ENCODE results near the gene SPOCK1.

Gene SPOCK1

GRCh38 chr5:137216976-137217598, 282.0 kb downstream of the SPOCK1 start:
- no peak for DNase-seq

- DNase-seq = no peak
Observed at GRCh38 chr5:137215780-137216179, 283.3 kb downstream of the SPOCK1 start.

- no peak for DNase-seq
Observed at GRCh38 chr5:137215261-137215660, 283.9 kb downstream of the SPOCK1 start.

GRCh38 chr5:137214446-137215189, 284.5 kb downstream of the SPOCK1 start:
- no peak for DNase-seq

- DNase-seq = no peak
Observed at GRCh38 chr5:137212471-137212870, 286.7 kb downstream of the SPOCK1 start.

GRCh38 chr5:137209232-137209809, 289.8 kb downstream of the SPOCK1 start:
- no peak for DNase-seq

- DNase-seq = no peak
Observed at GRCh38 chr5:137207023-137207760, 291.9 kb downstream of the SPOCK1 start.

- no peak for DNase-seq
Observed at GRCh38 chr5:137206030-137206715, 293.0 kb downstream of the SPOCK1 start.

- DNase-seq = no peak
Observed at GRCh38 chr5:137205231-137206027, 293.7 kb downstream of the SPOCK1 start.

GRCh38 chr5:137203011-137203632, 296.0 kb downstream of the SPOCK1 start:
- DNase-seq = no peak

- DNase-seq = no peak
Observed at GRCh38 chr5:137201876-137202275, 297.2 kb downstream of the SPOCK1 start.

- DNase-seq = no peak
Observed at GRCh38 chr5:137200906-137201700, 298.0 kb downstream of the SPOCK1 start.

GRCh38 chr5:137199966-137200365, 299.2 kb downstream of the SPOCK1 start:
- DNase-seq = no peak

- no peak for DNase-seq
Observed at GRCh38 chr5:137199201-137199600, 299.9 kb downstream of the SPOCK1 start.

GRCh38 chr5:137195483-137195882, 303.6 kb downstream of the SPOCK1 start:
- no peak for DNase-seq

- no peak for DNase-seq
Observed at GRCh38 chr5:137194300-137194699, 304.8 kb downstream of the SPOCK1 start.

- DNase-seq = no peak
Observed at GRCh38 chr5:137192293-137192743, 306.8 kb downstream of the SPOCK1 start.

GRCh38 chr5:137191179-137191578, 307.9 kb downstream of the SPOCK1 start:
- no peak for DNase-seq

- no peak for DNase-seq
Observed at GRCh38 chr5:137190441-137190840, 308.7 kb downstream of the SPOCK1 start.

GRCh38 chr5:137190031-137190430, 309.1 kb downstream of the SPOCK1 start:
- no peak for DNase-seq

- DNase-seq = no peak
Observed at GRCh38 chr5:137188566-137188965, 310.6 kb downstream of the SPOCK1 start.
